H9 (cell line): Measurements from ENCODE around the gene TSC22D4. TPM values are rescaled to one million over a fixed set of nuclear protein-coding genes. Genes with fewer than 3 reads are reported as not detected.

ENCODE experiments used
- DNase-seq: peaks from one replicate; pipeline ENCODE4 v3.0.0-alpha.2; 2017
- H2AFZ ChIP-seq: one replicate; pipeline ENCODE4 v1.6.1; 2013; ENCODE audit warnings: mild to moderate bottlenecking, low read length, control low read depth, moderate library complexity
- H2AK5ac ChIP-seq: 2 replicates; pipeline ENCODE4 v1.6.1; 2013; ENCODE audit warnings: low read length, control low read depth, mixed read lengths; ENCODE audit not compliant: insufficient read length
- H2BK120ac ChIP-seq: one replicate; pipeline ENCODE4 v1.6.1; 2013; ENCODE audit warnings: low read depth, mild to moderate bottlenecking, low read length, control low read depth, inconsistent platforms; ENCODE audit not compliant: poor library complexity, severe bottlenecking
- H2BK12ac ChIP-seq: 2 replicates; pipeline ENCODE4 v1.6.1; 2013; ENCODE audit warnings: low read length, control low read depth, mixed read lengths, low read depth; ENCODE audit not compliant: insufficient read length
- H2BK15ac ChIP-seq: 2 replicates; pipeline ENCODE4 v1.6.1; 2013; ENCODE audit warnings: low read depth, low read length, control low read depth
- H2BK20ac ChIP-seq: one replicate; pipeline ENCODE4 v1.6.1; 2013; ENCODE audit warnings: low read depth, mild to moderate bottlenecking, low read length, control low read depth, inconsistent platforms; ENCODE audit not compliant: poor library complexity, severe bottlenecking
- H2BK5ac ChIP-seq: 2 replicates; pipeline ENCODE4 v1.6.1; 2013; ENCODE audit warnings: low read length, control low read depth, mixed read lengths; ENCODE audit not compliant: insufficient read length
- H3K14ac ChIP-seq: 2 replicates; pipeline ENCODE4 v1.6.1; 2013; ENCODE audit warnings: low read length, control low read depth; ENCODE audit not compliant: insufficient read depth
- H3K18ac ChIP-seq: 2 replicates; pipeline ENCODE4 v1.6.1; 2013; ENCODE audit warnings: low read depth, mild to moderate bottlenecking, mixed read lengths, low read length, control low read depth; ENCODE audit not compliant: insufficient read length
- H3K23ac ChIP-seq: 2 replicates; pipeline ENCODE4 v1.6.1; 2013; ENCODE audit warnings: low read length, control low read depth, mixed read lengths, low read depth; ENCODE audit not compliant: insufficient read length
- H3K23me2 ChIP-seq: 2 replicates; pipeline ENCODE4 v1.6.1; 2013; ENCODE audit warnings: low read depth, mild to moderate bottlenecking, mixed read lengths, low read length, control low read depth; ENCODE audit not compliant: insufficient read length, poor library complexity, severe bottlenecking
- H3K27ac ChIP-seq: 2 replicates; pipeline ENCODE4 v1.5.1; 2013; ENCODE audit warnings: low read length, control low read depth, mixed read lengths, low read depth; ENCODE audit not compliant: insufficient read length
- H3K27me3 ChIP-seq: 2 replicates; pipeline ENCODE4 v1.6.1; 2013; ENCODE audit warnings: low read length, control low read depth, inconsistent platforms; ENCODE audit not compliant: insufficient read depth
- H3K4ac ChIP-seq: 2 replicates; pipeline ENCODE4 v1.6.1; 2013; ENCODE audit warnings: low read depth, mild to moderate bottlenecking, control low read depth, inconsistent platforms, low read length, moderate library complexity
- H3K4me1 ChIP-seq: 2 replicates; pipeline ENCODE4 v1.6.1; 2013; ENCODE audit warnings: low read length, control low read depth, inconsistent platforms; ENCODE audit not compliant: insufficient read depth
- H3K4me2 ChIP-seq: 2 replicates; pipeline ENCODE4 v1.6.1; 2013; ENCODE audit warnings: low read length, control low read depth, mixed read lengths; ENCODE audit not compliant: insufficient read length, insufficient read depth
- H3K56ac ChIP-seq: 2 replicates; pipeline ENCODE4 v1.6.1; 2013; ENCODE audit warnings: low read depth, mild to moderate bottlenecking, mixed read lengths, low read length, control low read depth; ENCODE audit not compliant: insufficient read length
- H3K79me1 ChIP-seq: 2 replicates; pipeline ENCODE4 v1.6.1; 2013; ENCODE audit warnings: low read depth, mild to moderate bottlenecking, moderate library complexity, low read length, control low read depth, inconsistent platforms; ENCODE audit not compliant: insufficient read depth, poor library complexity, severe bottlenecking
- H3K79me2 ChIP-seq: 2 replicates; pipeline ENCODE4 v1.6.1; 2013; ENCODE audit warnings: low read length, control low read depth, inconsistent platforms; ENCODE audit not compliant: insufficient read depth
- H3K9ac ChIP-seq: 2 replicates; pipeline ENCODE4 v1.6.1; 2013; ENCODE audit warnings: low read length, control low read depth, mixed read lengths; ENCODE audit not compliant: insufficient read length; ENCODE audit errors: extremely low read depth
- H3K9me3 ChIP-seq: one replicate; pipeline ENCODE4 v1.6.1; 2013; ENCODE audit warnings: low read depth, low read length, inconsistent platforms; ENCODE audit not compliant: control insufficient read depth
- H3T11ph ChIP-seq: one replicate; pipeline ENCODE4 v1.6.1; 2013; ENCODE audit warnings: mild to moderate bottlenecking, low read length, control low read depth, inconsistent platforms
- H4K20me1 ChIP-seq: one replicate; pipeline ENCODE4 v1.6.1; 2013; ENCODE audit not compliant: control insufficient read depth, insufficient read length, insufficient read depth
- H4K5ac ChIP-seq: 2 replicates; pipeline ENCODE4 v1.6.1; 2013; ENCODE audit warnings: low read depth, mild to moderate bottlenecking, mixed read lengths, low read length, control low read depth; ENCODE audit not compliant: insufficient read length
- H4K8ac ChIP-seq: replicated peaks from 2 replicates; pipeline ENCODE4 v1.6.1; 2013; ENCODE audit warnings: low read length, control low read depth, mixed read lengths, low read depth; ENCODE audit not compliant: insufficient read length
- H4K91ac ChIP-seq: 2 replicates; pipeline ENCODE4 v1.6.1; 2013; ENCODE audit warnings: low read depth, mild to moderate bottlenecking, moderate library complexity, mixed read lengths, low read length, control low read depth; ENCODE audit not compliant: insufficient read length
- H3K27ac Mint-ChIP-seq, 3 experiments: 2 replicates in 2 of 3; 3 replicates in 1 of 3; pipeline ENCODE4 v1.8.0; 2020 to 2021; ENCODE audit warnings: mixed read lengths in 3 of 3, mild to moderate bottlenecking in 1 of 3, moderate library complexity in 1 of 3
- H3K27me3 Mint-ChIP-seq: 2 replicates; pipeline ENCODE4 v1.8.0; 2021; ENCODE audit warnings: low read depth, mild to moderate bottlenecking, moderate library complexity, mixed read lengths
- H3K36me3 Mint-ChIP-seq, 3 experiments: 2 replicates in 2 of 3; 3 replicates in 1 of 3; pipeline ENCODE4 v1.8.0; 2020 to 2021; ENCODE audit warnings: low read depth in 3 of 3, mixed read lengths in 3 of 3; ENCODE audit not compliant: insufficient read depth in 1 of 3
- H3K4me1 Mint-ChIP-seq, 2 experiments: 2 replicates each; pipeline ENCODE4 v1.8.0; 2020; ENCODE audit warnings: mixed read lengths in 2 of 2
- H3K4me3 Mint-ChIP-seq, 2 experiments: 2 replicates in 1 of 2; 3 replicates in 1 of 2; pipeline ENCODE4 v1.8.0; 2020 to 2021; ENCODE audit warnings: mild to moderate bottlenecking in 2 of 2, mixed read lengths in 2 of 2, moderate library complexity in 1 of 2
- H3K9me3 Mint-ChIP-seq, 2 experiments: 2 replicates in 1 of 2; 3 replicates in 1 of 2; pipeline ENCODE4 v1.8.0; 2020; ENCODE audit warnings: mild to moderate bottlenecking in 2 of 2, mixed read lengths in 2 of 2, moderate library complexity in 1 of 2
- CTCF ChIP-seq: fragments of 200-600 bp; sonication (generic); conservative IDR thresholded peaks from 3 replicates; pipeline ENCODE4 v1.8.0; 2021; ENCODE audit warnings: antibody characterized with exemption, mild to moderate bottlenecking
- WGBS: extraction: QIAGEN DNeasy Blood & Tissue Kit; methylation state at CpG from one replicate; pipeline ENCODE4 v1.1.7; 2013; ENCODE audit warnings: missing lambda C conversion rate, low lambda C conversion rate, mixed read lengths; ENCODE audit not compliant: insufficient read length; ENCODE audit errors: extremely low coverage; 5-methylcytosine and 5-hydroxymethylcytosine counted together
- total RNA-seq: library from RNA; stranded (reverse); gene quantifications from 2 replicates; pipeline ENCODE4 v1.2.1, GENCODE V29; 2021

The TSC22D4 gene
- total RNA-seq, 1 experiment from 2014 or later = 17.5 TPM

- peak overlapping the region; percentile 61 for H4K8ac ChIP-seq
- H3K4ac ChIP-seq = no peak overlapping the region
- H4K91ac ChIP-seq = no peak overlapping the region
- H3K18ac ChIP-seq = no peak overlapping the region
- H3K4me2 ChIP-seq = no peak overlapping the region
- H3K9ac ChIP-seq = no peak overlapping the region
- H3K79me2 ChIP-seq = no peaks in the 10 kb centered on the region
- H2BK5ac ChIP-seq = no peak overlapping the region
- TF ChIP-seq CTCF = no peak
- no peak overlapping the region for H2AK5ac ChIP-seq
- H3K4me1 Mint-ChIP-seq = peaks cover 3 to 8% of the 10 kb centered on the region in 2 experiments; a peak in 3 of 4 replicates
- no peak overlapping the region for H3K23ac ChIP-seq
- H2AFZ ChIP-seq = peak overlapping the region; percentile 36
- no CpG with 5 or more reads among the region's 2 CpGs for WGBS
- no peak overlapping the region for H2BK120ac ChIP-seq
- peak overlapping the region in 1 of 3 experiments; percentile 48; a peak in 1 of 7 replicates for H3K27ac Mint-ChIP-seq
- no peak overlapping the region for H2BK20ac ChIP-seq
- H3K4me3 Mint-ChIP-seq = peak overlapping the region in 1 of 2 experiments; percentile 35; a peak in 1 of 5 replicates
- no peak overlapping the region for H4K5ac ChIP-seq
- H2BK15ac ChIP-seq = no peak overlapping the region
- no peaks in the 10 kb centered on the region for H4K20me1 ChIP-seq
- no peak overlapping the region for H3T11ph ChIP-seq
- H3K9me3 Mint-ChIP-seq = 0 out of 5 replicates have a peak, but pooled peaks cover 0 to 3% of the 10 kb centered on the region in 2 experiments
- no peak overlapping the region for H2BK12ac ChIP-seq
- H3K27me3 ChIP-seq = no peaks in the 10 kb centered on the region
- no peak overlapping the region for H3K56ac ChIP-seq
- no peaks in the 10 kb centered on the region for H3K9me3 ChIP-seq
- H3K23me2 ChIP-seq = no peaks in the 10 kb centered on the region
- H3K27me3 Mint-ChIP-seq = peaks cover 1% of the 10 kb centered on the region; the same call in 1 of the 2 replicates
- no peaks in the 10 kb centered on the region for H3K4me1 ChIP-seq
- no peaks in the 10 kb centered on the region for H3K36me3 Mint-ChIP-seq
- no peaks in the 10 kb centered on the region for H3K79me1 ChIP-seq
- no peak overlapping the region for H3K14ac ChIP-seq
- H3K27ac ChIP-seq = no peak overlapping the region
- no peak for DNase-seq
Observed at GRCh38 chr7:100515072-100515532, 36.1 kb upstream of the TSC22D4 start.
